ENCODE results near the gene SPTBN5. TPM values are rescaled to one million over a fixed set of nuclear protein-coding genes. Genes with fewer than 3 reads are reported as not detected.

Gene SPTBN5
- total RNA-seq, 1 experiment from 2014 or later, result 0.96 TPM

- Histone ChIP-seq H3K9me3 (ENCODE audit: control insufficient read depth in 1 of 2, insufficient read depth in 1 of 2, low read depth in 1 of 2, low read length in 2 of 2) (no peaks in the 10 kb centered on the region), H3K4me1 (ENCODE audit: control insufficient read depth in 1 of 2, insufficient read depth in 2 of 2, low read length in 2 of 2) (no peaks in the 10 kb centered on the region), H3K9me2 (ENCODE audit: insufficient read depth) (no peaks in the 10 kb centered on the region), H3K4me3 (replicated peaks in 1 of 2; ENCODE audit: low read depth in 1 of 2, low read length in 2 of 2) (no peak overlapping the region), H2AFZ (ENCODE audit: low read depth, low read length, poor library complexity, severe bottlenecking) (no peak overlapping the region), H3K79me2 (ENCODE audit: insufficient read depth, low read length) (no peaks in the 10 kb centered on the region), H4K20me1 (ENCODE audit: insufficient read depth) (no peaks in the 10 kb centered on the region), H3K27ac (ENCODE audit: low read depth, low read length) (no peak overlapping the region), H3K4me2 (ENCODE audit: low read length) (no peak overlapping the region), H3K27me3 (ENCODE audit: insufficient read depth, low read length) (no peaks in the 10 kb centered on the region), H3K9ac (ENCODE audit: low read length) (no peak overlapping the region), H3K36me3 (ENCODE audit: control insufficient read depth in 1 of 2, insufficient read depth in 2 of 2, low read length in 2 of 2) (peaks cover 0 to 2% of the 10 kb centered on the region in 2 experiments; a peak in 1 of 4 replicates)
- no TSS peak for BruUV-seq (replicated peaks)
- TF ChIP-seq EZH2 (IDR thresholded peaks at IDR 0.05), result no peak
- TF ChIP-seq MAX (IDR thresholded peaks at IDR 0.05), result no peak
- TF ChIP-seq EGR1 (IDR thresholded peaks at IDR 0.05; ENCODE audit: low read depth), result no peak
- no peak for TF ChIP-seq CEBPB (IDR thresholded peaks at IDR 0.05; ENCODE audit: low read depth)
- no peak for TF ChIP-seq YY1 (IDR thresholded peaks at IDR 0.05; ENCODE audit: extremely low read depth, insufficient replicate concordance, low read depth, low read length)
- no peak for TF ChIP-seq ZBTB33 (IDR thresholded peaks at IDR 0.05; ENCODE audit: extremely low read depth, insufficient replicate concordance, low read length)
- TF ChIP-seq EZH2phosphoT487 (IDR thresholded peaks at IDR 0.05; ENCODE audit: borderline replicate concordance), result no peak
- TF ChIP-seq TCF7L2 (IDR thresholded peaks at IDR 0.05; ENCODE audit: borderline replicate concordance, extremely low read depth, insufficient read depth, insufficient read length), result no peak
- intact Hi-C loops (cut with micrococcal nuclease), result no loop called here
- DNase-seq (ENCODE audit: low read depth, low spot score), result no peak
- ChIA-PET RAD21 (ENCODE audit: low non-redundant PET in 1 of 2, low total read pairs in 2 of 2, uncharacterized antibody in 2 of 2, unreplicated experiment in 2 of 2) (no interaction called here), CTCF (no interaction called here), POLR2A (no interaction called here)
- ATAC-seq, result no peak
Observed at GRCh38 chr15:41851167-41851523, 42.7 kb downstream of the SPTBN5 start.

Data from HCT116 (cell line).